ENCODE data around the gene CSF3. TPM values are rescaled to one million over a fixed set of nuclear protein-coding genes. Genes with fewer than 3 reads are reported as not detected.
A peak's percentile ranks its signal among the peaks of the same experiment; 100 is the strongest.

The CSF3 gene
- total RNA-seq, 1 donor from 2014 or later, result not detected

DNA sequence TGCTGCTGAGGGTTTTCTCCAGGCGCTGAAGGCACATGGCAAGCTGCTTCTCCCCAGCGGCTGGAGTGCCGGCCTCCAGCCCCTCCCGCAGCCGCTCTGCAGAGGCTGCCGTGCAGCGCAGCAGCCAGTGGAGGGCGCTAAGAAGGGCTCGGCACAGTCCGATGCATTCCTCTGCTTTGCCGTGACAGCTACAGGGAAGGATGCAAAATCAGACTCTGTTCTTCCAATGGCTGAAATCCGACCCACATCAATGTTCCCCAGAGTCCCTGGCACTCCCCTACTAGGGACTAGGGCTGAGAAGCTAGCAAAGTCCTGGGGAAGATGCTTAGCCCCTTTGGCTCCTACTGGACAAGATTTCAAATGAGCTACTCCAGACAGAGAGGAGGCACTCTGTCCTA lies 19.9 kb downstream of the CSF3 start:
- TF ChIP-seq, protein P1, sequence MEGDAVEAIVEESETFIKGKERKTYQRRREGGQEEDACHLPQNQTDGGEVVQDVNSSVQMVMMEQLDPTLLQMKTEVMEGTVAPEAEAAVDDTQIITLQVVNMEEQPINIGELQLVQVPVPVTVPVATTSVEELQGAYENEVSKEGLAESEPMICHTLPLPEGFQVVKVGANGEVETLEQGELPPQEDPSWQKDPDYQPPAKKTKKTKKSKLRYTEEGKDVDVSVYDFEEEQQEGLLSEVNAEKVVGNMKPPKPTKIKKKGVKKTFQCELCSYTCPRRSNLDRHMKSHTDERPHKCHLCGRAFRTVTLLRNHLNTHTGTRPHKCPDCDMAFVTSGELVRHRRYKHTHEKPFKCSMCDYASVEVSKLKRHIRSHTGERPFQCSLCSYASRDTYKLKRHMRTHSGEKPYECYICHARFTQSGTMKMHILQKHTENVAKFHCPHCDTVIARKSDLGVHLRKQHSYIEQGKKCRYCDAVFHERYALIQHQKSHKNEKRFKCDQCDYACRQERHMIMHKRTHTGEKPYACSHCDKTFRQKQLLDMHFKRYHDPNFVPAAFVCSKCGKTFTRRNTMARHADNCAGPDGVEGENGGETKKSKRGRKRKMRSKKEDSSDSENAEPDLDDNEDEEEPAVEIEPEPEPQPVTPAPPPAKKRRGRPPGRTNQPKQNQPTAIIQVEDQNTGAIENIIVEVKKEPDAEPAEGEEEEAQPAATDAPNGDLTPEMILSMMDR (IDR thresholded peaks at IDR 0.05), result peak; percentile 80
- Mint-ChIP-seq H3K36me3 (ENCODE audit: low read depth) (peaks cover 27% of the 10 kb centered on the region), H3K27ac (ENCODE audit: unreplicated experiment) (no peak overlapping the region), H3K9me3 (ENCODE audit: low read depth) (no peaks in the 10 kb centered on the region), H3K27me3 (ENCODE audit: low read depth) (no peaks in the 10 kb centered on the region), H3K4me1 (ENCODE audit: low read depth) (peaks cover 11% of the 10 kb centered on the region), H3K4me3 (ENCODE audit: unreplicated experiment) (no peak overlapping the region)
- DNase-seq (ENCODE audit: low spot score), result no peak

DNA sequence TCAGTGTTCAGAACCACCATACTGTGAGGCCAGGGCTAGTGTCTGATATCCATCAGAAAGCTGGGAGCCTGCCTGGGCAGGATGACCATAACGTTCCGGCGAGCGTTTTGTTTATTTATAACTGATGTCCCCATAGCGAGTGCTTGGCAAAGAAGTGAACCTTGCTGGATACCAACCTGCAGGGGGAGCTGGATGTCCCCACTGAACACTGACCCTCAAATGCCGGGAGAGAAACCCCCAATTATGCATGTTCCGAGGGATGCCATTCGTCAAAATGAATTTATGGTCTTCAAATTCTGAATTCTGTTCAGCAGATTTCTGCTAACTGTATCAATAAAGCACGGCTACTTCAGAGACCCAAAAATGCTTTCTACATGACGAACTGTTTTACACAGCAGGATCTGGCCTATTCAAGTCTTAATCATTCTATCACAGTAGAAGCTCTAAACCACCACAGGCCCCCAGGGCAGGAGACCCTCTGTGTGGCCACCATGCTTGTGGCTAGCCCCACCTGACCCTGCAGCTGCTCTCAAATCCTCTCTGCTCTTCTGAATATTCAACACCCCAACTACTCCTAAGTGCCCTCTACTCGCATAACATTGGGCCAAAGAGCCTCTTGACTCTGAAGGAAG lies 23.8 kb downstream of the CSF3 start:
- no peaks in the 10 kb centered on the region for H3K27me3 Mint-ChIP-seq (ENCODE audit: low read depth)
- TF ChIP-seq, protein P1 (IDR thresholded peaks at IDR 0.05), result peak; percentile 85
- DNase-seq (ENCODE audit: low spot score), result no peak
- H3K4me1 Mint-ChIP-seq (ENCODE audit: low read depth), result peaks cover 11% of the 10 kb centered on the region
- no peak overlapping the region for H3K4me3 Mint-ChIP-seq (ENCODE audit: unreplicated experiment)
- H3K36me3 Mint-ChIP-seq (ENCODE audit: low read depth), result peaks cover 11% of the 10 kb centered on the region
- H3K27ac Mint-ChIP-seq (ENCODE audit: unreplicated experiment), result peak overlapping the region; percentile 87
- no peaks in the 10 kb centered on the region for H3K9me3 Mint-ChIP-seq (ENCODE audit: low read depth)

DNA sequence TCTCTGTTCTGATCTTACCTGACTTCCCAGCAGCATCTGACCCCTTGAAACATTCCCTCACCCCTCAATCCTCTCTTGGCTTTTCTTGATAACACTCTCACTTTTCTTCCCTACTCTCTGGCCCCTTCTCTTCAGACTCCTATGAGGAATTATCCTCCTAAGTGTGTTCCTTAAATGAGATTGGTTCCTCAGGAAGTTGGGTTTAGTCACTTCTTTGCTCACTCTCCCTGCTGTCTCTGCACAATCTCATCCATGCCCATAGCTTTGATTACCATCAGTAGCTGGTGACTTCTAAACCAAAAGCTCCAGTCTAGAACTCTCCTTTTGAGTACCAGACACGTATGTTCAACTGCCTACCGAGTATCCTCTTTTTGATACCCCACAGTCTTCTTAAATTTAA lies 26.0 kb downstream of the CSF3 start:
- no peak overlapping the region for H3K27ac Mint-ChIP-seq (ENCODE audit: unreplicated experiment)
- H3K9me3 Mint-ChIP-seq (ENCODE audit: low read depth), result no peaks in the 10 kb centered on the region
- TF ChIP-seq, protein P1 (IDR thresholded peaks at IDR 0.05), result no peak
- no peaks in the 10 kb centered on the region for H3K27me3 Mint-ChIP-seq (ENCODE audit: low read depth)
- H3K4me3 Mint-ChIP-seq (ENCODE audit: unreplicated experiment), result no peak overlapping the region
- H3K36me3 Mint-ChIP-seq (ENCODE audit: low read depth), result peaks cover 6% of the 10 kb centered on the region
- peaks cover 11% of the 10 kb centered on the region for H3K4me1 Mint-ChIP-seq (ENCODE audit: low read depth)
- no peak for DNase-seq (ENCODE audit: low spot score)

DNA sequence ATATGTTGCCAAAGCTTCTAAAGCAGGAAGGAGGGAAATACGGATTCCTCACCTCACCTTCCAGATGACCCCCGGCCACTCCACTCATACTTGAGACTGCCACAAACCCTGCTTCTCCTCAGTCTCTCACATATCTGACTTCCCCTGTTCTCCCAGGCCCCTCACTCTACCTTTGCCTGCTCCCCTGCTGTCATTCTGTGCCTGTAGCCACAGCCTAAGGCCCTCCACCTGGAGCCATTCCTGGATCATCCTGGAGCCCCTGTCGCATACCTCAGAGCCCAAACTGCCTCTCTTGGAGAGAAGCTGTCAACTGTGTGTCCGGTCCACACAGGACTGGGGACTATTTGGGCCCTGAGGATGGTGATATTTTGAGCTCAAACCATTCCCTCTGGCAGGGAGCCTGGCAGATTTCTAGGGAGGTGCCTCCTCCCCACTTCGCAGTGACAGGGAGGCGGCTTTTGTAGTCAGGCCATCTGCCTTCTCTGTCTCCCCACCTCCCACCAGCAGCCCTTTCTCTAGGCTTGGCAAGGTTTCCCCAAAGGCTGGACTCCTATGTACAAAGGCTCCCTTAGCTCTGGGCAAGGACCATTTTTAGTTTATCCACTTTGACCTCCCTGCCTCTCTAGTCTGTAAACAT lies 41.3 kb downstream of the CSF3 start:
- H3K4me1 Mint-ChIP-seq (ENCODE audit: low read depth), result peaks cover 17% of the 10 kb centered on the region
- no peak for DNase-seq (ENCODE audit: low spot score)
- TF ChIP-seq, protein P1 (IDR thresholded peaks at IDR 0.05), result no peak
- no peak overlapping the region for H3K27ac Mint-ChIP-seq (ENCODE audit: unreplicated experiment)
- H3K36me3 Mint-ChIP-seq (ENCODE audit: low read depth), result peaks cover 1% of the 10 kb centered on the region
- H3K27me3 Mint-ChIP-seq (ENCODE audit: low read depth), result no peaks in the 10 kb centered on the region
- no peak overlapping the region for H3K4me3 Mint-ChIP-seq (ENCODE audit: unreplicated experiment)
- no peaks in the 10 kb centered on the region for H3K9me3 Mint-ChIP-seq (ENCODE audit: low read depth)

DNA sequence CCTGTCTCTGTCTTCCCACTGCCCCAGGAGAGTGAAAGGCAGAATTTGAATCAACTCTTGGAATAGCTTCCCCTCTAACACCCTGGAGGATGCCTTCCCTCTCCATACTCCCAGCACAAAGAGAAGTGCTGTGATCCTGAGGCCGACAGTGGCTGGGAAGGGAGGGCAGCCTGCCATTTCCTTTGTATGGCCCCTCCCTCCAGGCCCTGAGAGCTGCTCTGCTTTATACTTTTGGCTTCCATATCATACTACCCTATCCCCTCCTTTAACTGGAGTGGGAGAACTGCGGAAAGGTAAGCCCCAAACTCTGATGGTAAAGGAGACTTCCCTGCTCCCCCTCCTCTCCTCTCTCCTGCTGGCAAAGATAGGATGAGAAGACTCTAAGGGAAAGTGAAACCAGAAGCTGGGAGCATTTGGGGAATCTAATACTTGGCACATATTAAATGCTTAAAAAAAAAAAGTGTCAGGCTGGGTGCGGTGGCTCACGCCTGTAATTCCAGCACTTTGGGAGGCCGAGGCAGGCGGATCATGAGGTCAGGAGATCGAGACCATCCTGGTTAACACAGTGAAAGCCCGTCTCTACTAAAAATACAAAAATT lies 43.0 kb downstream of the CSF3 start:
- TF ChIP-seq, protein P1 (IDR thresholded peaks at IDR 0.05), result no peak
- H3K27me3 Mint-ChIP-seq (ENCODE audit: low read depth), result no peaks in the 10 kb centered on the region
- H3K36me3 Mint-ChIP-seq (ENCODE audit: low read depth), result peaks cover 1% of the 10 kb centered on the region
- H3K9me3 Mint-ChIP-seq (ENCODE audit: low read depth), result no peaks in the 10 kb centered on the region
- H3K27ac Mint-ChIP-seq (ENCODE audit: unreplicated experiment), result peak overlapping the region; percentile 45
- no peak overlapping the region for H3K4me3 Mint-ChIP-seq (ENCODE audit: unreplicated experiment)
- peaks cover 24% of the 10 kb centered on the region for H3K4me1 Mint-ChIP-seq (ENCODE audit: low read depth)
- DNase-seq (ENCODE audit: low spot score), result no peak

Data from chondrocyte (in vitro differentiated cells).